Fibroblast of the aortic adventitia (primary cell): Measurements from ENCODE around the gene NDUFB4. TPM values are rescaled to one million over a fixed set of nuclear protein-coding genes. Genes with fewer than 3 reads are reported as not detected.
A peak's percentile ranks its signal among the peaks of the same experiment; 100 is the strongest.

Experiments
- DNase-seq: peaks from one replicate; pipeline ENCODE4 v3.0.0-alpha.2; 2010; ENCODE audit warnings: low read depth
- H3K4me3 ChIP-seq: 2 replicates; pipeline ENCODE4 v1.5.1; 2011; ENCODE audit warnings: low read depth, mild to moderate bottlenecking, control low read depth, low read length, moderate library complexity
- total RNA-seq: library from RNA; depleted of rRNA; stranded (reverse); fragments of >200 nt; gene quantifications from 2 replicates; pipeline ENCODE4 v1.2.3, GENCODE V29; 2012; ENCODE audit warnings: low replicate concordance
- TF ChIP-seq, protein P1 (sequence below): IDR thresholded peaks from 2 replicates; pipeline ENCODE4 v1.5.1; 2011; ENCODE audit warnings: mild to moderate bottlenecking, low read length, control low read depth, inconsistent platforms; ENCODE audit not compliant: insufficient read depth

NDUFB4 gene
- 5.6 and 64.1 TPM in 2 replicates for total RNA-seq

DNA sequence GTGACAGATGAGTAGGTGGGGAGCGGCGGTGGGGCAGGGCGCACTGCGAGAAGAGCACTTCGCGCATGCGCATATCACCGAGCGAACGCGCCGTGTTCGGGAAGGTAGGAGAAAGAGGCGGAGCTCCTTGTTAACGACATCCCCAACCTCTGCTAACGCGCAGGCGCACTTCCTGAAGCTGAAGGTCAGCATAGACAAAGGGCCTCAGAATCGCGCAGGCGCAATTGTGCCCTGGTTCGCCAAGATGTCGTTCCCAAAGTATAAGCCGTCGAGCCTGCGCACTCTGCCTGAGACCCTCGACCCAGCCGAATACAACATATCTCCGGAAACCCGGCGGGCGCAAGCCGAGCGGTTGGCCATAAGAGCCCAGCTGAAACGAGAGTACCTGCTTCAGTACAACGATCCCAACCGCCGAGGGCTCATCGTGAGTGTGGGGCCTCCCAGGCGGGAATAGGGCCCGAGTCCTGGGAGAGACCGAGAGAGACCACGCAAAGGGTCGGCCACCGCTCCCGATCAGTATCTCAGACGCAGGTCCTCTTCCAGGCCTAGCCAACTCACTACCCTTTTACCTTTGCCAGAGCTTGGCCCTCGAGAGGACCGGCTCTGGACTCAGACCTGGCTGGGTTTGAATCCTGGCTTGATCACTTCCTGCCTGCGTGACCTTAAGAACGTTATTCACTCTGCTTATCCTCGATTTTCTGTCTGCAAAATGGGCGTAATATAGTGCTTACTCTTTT, at the start of gene NDUFB4:
Gene NDUFB4 (plus strand): TSS at position 221 of the 737 bp plus-strand sequence. CDS start 24 bp downstream, at position 245.
- TF ChIP-seq, protein P1, sequence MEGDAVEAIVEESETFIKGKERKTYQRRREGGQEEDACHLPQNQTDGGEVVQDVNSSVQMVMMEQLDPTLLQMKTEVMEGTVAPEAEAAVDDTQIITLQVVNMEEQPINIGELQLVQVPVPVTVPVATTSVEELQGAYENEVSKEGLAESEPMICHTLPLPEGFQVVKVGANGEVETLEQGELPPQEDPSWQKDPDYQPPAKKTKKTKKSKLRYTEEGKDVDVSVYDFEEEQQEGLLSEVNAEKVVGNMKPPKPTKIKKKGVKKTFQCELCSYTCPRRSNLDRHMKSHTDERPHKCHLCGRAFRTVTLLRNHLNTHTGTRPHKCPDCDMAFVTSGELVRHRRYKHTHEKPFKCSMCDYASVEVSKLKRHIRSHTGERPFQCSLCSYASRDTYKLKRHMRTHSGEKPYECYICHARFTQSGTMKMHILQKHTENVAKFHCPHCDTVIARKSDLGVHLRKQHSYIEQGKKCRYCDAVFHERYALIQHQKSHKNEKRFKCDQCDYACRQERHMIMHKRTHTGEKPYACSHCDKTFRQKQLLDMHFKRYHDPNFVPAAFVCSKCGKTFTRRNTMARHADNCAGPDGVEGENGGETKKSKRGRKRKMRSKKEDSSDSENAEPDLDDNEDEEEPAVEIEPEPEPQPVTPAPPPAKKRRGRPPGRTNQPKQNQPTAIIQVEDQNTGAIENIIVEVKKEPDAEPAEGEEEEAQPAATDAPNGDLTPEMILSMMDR, result no peak
- peak within 1 kb of the TSS; percentile 87 for H3K4me3 ChIP-seq
- DNase-seq, result peak; percentile 99

DNA sequence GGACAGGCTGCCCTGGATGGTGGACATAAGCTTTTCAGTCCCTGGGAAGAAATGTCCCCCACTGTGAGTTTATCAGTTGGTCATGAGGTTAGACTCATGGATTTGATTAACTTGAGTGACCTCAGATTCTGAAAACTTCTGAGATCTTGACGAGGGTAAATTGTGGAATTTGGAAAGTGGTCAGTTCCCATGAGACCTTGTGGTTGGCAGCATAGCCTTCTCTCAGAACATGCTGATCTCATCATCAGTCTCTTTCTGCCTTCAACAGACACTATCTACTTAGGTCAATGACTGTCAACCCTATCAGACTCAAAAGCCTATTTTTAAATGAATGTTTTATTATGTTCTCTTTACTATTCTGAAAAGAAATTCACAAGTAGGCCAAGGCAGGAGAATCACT, 45.6 kb upstream of the NDUFB4 start:
- DNase-seq, result peak; percentile 60

DNA sequence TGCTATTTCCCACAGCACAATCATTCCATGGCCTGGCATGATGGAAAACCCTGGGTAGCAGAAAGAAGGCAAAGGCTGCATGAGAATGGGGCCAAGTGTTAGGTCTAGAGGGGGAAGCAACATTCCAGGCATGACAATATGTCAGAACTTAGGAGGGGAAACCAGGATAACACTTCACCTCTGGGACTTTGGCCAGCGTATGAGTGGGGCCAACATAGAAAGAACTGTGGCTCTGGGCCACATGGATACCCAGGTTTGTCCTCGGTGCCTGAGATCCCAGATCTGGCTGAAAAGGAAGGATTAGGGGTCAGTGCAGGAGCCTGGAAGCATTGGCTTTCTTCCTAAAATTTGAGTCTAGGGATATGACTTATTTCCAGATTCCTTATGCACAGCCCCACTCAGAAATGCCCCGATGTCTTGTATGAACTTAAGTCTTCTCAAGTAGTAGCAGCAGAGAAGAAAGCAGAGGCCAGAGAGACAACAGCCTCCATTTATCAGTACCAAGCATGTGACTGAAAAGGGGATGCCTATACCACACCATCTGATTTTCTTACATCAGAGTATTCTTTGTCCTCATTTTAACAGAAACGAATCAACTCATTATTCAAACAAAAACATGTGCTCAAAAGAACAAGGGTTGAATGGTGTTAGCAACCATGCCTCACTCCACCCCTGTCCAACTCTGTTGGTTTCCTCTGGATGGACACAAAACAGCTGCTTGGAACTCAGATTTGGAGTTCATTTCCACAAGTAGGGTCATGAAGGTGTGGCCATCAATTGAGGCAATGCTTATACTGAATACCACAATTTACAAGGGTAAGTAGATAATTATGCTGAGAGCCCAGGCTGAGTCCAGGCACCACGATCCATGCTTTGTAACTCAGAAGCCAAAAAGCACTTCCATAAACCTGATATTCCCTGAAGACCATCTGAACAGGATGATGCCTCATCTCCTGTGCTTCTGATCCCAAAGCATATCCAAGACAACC, 43.7 kb upstream of the NDUFB4 start:
- no peak overlapping the region for H3K4me3 ChIP-seq
- no peak for DNase-seq
- TF ChIP-seq, protein P1, result no peak

More for the DNA sequence above, 45.6 kb upstream of the NDUFB4 start:
- H3K4me3 ChIP-seq, result no peak overlapping the region
- TF ChIP-seq, protein P1, result no peak

DNA sequence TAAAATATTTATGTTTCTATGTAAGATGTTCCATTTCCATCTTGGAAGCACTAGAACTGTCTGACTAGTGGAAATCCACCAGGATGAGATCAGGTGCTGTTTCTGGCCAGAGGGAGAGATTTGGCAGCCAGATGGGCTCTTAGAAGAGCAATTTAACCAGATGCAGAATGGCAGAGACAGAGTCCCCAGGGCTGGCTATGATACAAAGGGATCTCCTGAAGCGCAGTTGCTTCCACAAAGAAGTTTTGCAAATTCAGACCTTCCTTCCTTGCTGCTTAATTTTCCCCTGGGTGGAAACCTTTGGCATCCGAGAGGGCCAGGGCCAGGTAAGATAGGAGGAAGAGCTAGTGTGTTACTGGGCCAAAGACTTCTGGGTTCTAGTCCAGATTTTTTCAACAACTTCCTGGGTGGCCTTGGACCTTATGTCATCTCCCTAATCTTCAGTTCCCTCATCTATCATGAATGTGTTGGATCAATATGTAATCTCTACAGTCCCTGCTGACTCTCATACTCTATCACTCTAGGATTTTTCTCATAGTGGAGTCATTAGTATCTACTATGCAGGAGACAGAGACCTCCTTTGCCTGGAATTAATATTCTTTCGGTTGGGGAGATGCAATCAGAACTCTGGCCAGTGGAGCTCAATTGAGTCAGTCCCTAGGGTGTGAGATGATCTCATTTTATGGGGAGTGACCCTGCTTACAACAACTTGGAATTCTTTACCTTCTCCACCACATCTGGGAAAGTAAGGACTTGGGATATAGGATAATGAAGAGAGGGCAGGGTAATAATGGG, 41.1 kb upstream of the NDUFB4 start:
- no peak overlapping the region for H3K4me3 ChIP-seq
- peak; percentile 55 for DNase-seq

DNA sequence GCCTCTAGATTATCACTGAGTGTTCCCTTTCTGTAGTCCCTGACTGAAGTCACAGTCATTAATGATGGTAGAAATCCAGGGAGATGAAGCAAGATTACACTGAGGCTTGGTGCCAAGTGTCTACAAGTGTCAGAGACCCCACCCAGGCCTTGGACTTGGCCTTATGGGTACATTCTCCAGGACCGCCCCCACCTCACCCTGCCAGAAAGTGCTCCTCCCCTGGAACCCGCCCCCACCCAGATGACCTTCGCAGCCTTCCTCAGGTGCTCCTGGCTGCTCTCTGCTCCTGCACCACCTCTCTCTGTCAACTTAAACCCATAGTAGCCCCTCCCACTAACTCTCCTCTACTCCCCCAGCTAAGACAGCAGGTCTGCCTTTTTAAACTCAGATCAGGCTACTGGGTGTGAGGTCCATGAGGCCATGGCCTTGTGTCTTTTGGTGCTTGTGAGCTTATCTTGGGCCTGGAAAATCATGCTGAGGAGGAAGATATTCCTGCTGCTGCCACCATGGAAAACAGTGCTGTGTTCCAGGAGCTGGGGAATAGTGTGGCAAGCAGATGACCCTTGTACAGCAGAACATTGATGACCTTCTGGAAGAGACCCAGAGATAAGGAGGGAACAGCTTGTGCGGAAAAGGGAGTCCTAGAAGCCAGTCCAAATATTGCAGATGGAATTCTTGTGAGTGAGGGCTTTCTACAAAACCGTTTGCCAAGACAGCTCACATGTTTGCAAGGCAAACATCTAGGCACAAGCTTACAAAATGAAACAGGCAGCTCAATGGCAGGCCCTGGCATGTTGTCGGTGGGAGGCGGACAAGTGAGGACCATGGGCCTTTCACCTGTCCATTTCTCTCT, 40.3 kb upstream of the NDUFB4 start:
- H3K4me3 ChIP-seq, result no peak overlapping the region
- no peak for DNase-seq
- TF ChIP-seq, protein P1, result no peak

More for the DNA sequence above, 41.1 kb upstream of the NDUFB4 start:
- TF ChIP-seq, protein P1, result no peak
